Prostate gland (tissue), 2 donors: ENCODE data around the gene SLC2A6.

Experiments used
- CTCF ChIP-seq, 4 experiments: fragments of 200-600 bp in 2 of 4; fragments of 450-650 bp in 2 of 4; sonication (generic) in 2 of 4; IDR thresholded peaks; 1 replicate in 3 of 4; 2 replicates in 1 of 4; pipeline ENCODE4 v1.5.1; 2016 to 2019; ENCODE audit warnings: antibody characterized with exemption in 4 of 4, mild to moderate bottlenecking in 2 of 4, moderate library complexity in 2 of 4
- POLR2A ChIP-seq: fragments of 450-650 bp; IDR thresholded peaks from one replicate; pipeline ENCODE4 v1.6.1; 2016; ENCODE audit warnings: antibody characterized with exemption, mild to moderate bottlenecking
- POLR2AphosphoS5 ChIP-seq: sonication (generic); formaldehyde crosslinking; IDR thresholded peaks from one replicate; pipeline ENCODE4 v1.6.1; 2017; ENCODE audit warnings: antibody characterized with exemption

GRCh38 chr9:133427658-133428348, 51.1 kb downstream of the SLC2A6 start:
- TF ChIP-seq CTCF (IDR thresholded peaks at IDR 0.05) (no peak), POLR2A (no peak), POLR2AphosphoS5 (no peak)
